T-helper 2 cell treated with Interferon-gamma antibody and Interleukin-4, amounts not matched to agents 5 μg/mL and 100 μg/mL, for 36 hours (primary cell): ENCODE results near the gene ZNF300.

Source experiments
- DNase-seq: peaks from one replicate; pipeline ENCODE4 v3.0.0; 2021; ENCODE audit warnings: low spot score
- H3K27ac Mint-ChIP-seq: one replicate; pipeline ENCODE4 v1.8.0; 2021; ENCODE audit warnings: mild to moderate bottlenecking, mixed read lengths
- H3K27me3 Mint-ChIP-seq: one replicate; pipeline ENCODE4 v1.8.0; 2021; ENCODE audit warnings: low read depth, mixed read lengths
- H3K36me3 Mint-ChIP-seq: one replicate; pipeline ENCODE4 v1.8.0; 2021; ENCODE audit warnings: low read depth, mixed read lengths
- H3K4me1 Mint-ChIP-seq: one replicate; pipeline ENCODE4 v1.8.0; 2021; ENCODE audit warnings: low read depth, mixed read lengths
- H3K4me3 Mint-ChIP-seq: one replicate; pipeline ENCODE4 v1.8.0; 2022; ENCODE audit warnings: mild to moderate bottlenecking, moderate library complexity, mixed read lengths
- H3K9me3 Mint-ChIP-seq: one replicate; pipeline ENCODE4 v1.8.0; 2021; ENCODE audit warnings: mixed read lengths

ZNF300 gene

DNA sequence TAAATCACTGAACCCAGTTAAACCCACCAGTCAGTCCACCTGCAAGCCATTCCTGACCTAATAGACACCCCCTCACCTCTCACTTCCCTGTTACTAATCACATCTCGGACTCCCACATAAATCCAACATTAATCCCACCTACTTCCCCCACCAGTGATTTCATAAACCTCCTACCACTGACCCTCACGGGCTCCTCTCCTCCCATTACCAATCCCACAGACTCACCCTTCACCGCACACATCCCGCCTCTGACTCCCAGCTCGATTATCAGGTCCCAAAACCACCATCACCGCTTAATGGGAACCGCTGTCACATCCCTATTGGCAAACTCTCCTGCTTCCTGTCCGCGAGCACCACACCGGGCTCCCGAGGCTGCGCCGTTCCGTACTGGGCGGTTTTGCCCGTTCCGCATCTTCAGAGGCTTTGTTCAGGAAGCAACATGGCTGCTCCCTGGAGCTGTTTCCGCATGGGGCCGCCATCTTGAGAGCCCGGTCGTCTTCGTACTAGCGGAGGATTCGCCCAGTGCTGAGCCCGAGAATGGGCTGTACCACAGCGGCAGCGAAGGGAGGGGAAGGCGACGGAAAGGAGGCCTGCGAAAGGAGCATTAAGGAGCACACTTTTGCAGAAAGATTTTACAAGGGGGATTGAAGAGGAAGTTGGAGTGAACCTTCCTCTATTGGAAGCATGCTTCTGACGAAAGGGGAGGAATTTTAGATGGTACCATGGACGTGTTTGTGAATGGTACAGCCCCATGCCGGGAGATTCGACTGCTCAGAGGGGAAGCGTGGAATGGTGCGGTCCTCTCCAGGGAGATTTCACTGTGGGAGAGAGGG lies at the start of gene ZNF300:
Gene ZNF300, minus strand, starts transcription at position 502 of the 833 bp plus-strand sequence. CDS start 1,825 bp downstream, outside the sequence.
- no peaks in the 10 kb centered on the region for H3K27me3 Mint-ChIP-seq
- H3K27ac Mint-ChIP-seq, result peak within 1 kb of the TSS; percentile 51
- no peaks in the 10 kb centered on the region for H3K4me1 Mint-ChIP-seq
- no peak for DNase-seq
- peak within 1 kb of the TSS; percentile 68 for H3K4me3 Mint-ChIP-seq
- peaks cover 65% of the 10 kb centered on the region for H3K9me3 Mint-ChIP-seq
- no peaks in the 10 kb centered on the region for H3K36me3 Mint-ChIP-seq

DNA sequence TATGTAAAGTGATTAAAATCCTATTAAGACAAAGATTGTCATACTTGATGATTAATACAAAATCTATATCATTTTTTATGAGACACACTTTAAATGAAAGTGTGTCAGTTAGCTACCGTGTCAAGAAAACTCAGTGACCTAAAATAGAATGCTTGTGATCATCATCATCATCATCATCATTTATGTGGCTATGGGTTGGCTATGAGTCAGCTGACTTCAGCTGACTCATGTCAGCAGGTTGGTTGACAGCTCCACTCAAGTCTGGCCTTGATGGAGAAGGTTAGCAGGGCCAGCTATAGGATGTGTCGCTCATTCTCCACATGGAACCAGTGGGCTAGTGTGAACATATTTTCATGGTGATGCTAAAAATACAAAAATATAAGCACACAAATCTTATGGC lies 43.8 kb upstream of the ZNF300 start:
- Mint-ChIP-seq H3K4me3 (no peak overlapping the region), H3K4me1 (no peaks in the 10 kb centered on the region)

DNA sequence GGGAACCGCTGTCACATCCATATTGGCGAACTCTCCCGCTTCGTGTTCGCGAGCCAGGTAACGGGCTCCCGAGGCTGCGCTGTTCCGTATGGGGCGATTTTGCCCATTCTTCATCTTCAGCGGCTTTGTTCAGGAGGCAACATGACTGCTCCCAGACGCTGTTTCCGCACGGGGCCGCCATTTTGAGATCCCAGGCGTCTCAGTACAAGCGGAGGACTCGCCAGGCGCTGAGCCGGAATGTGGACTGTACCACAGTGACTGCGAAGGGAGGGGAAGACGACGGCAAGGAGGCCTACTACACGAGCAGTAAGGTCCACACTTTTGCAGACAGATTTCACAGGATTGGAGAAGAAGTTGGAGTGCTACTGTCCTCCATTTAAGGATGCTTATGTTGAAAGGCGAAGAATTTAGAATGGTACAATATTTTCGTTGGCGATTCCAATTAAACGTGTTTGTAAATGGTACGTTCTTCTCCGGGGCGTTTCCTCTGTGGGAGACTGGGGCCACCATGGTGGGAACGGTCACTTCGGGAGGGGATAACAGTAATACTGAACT lies 41.6 kb upstream of the ZNF300 start:
- Mint-ChIP-seq H3K4me1 (no peaks in the 10 kb centered on the region), H3K27ac (no peak overlapping the region)
- DNase-seq, result no peak

More for the DNA sequence above, 43.8 kb upstream of the ZNF300 start:
- no peaks in the 10 kb centered on the region for H3K27me3 Mint-ChIP-seq
- DNase-seq, result no peak
- no peak overlapping the region for H3K27ac Mint-ChIP-seq
- peaks cover 80% of the 10 kb centered on the region for H3K9me3 Mint-ChIP-seq
- H3K36me3 Mint-ChIP-seq, result no peaks in the 10 kb centered on the region

DNA sequence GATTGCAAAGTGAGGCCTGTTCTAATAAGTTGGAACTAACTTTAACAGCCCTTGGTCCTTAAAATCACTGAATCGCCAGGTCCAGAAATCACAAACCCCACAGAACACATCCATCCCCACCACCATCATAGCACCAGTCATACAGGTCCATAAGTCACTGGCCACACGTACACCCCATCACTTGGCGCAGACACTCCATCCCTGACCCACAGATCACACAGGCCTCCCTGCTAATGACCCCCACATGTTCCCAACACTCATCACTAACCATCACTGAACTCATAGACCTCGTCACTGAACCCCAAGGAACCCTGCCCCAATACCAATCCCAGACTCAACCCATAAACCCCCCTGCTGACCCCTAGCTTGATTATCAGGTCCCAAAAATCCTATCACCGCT lies 41.2 kb upstream of the ZNF300 start:
- Mint-ChIP-seq H3K4me3 (no peak overlapping the region), H3K27ac (no peak overlapping the region), H3K36me3 (no peaks in the 10 kb centered on the region), H3K4me1 (no peaks in the 10 kb centered on the region), H3K27me3 (no peaks in the 10 kb centered on the region), H3K9me3 (peaks cover 60% of the 10 kb centered on the region)
- no peak for DNase-seq

More for the DNA sequence above, 41.6 kb upstream of the ZNF300 start:
- no peak overlapping the region for H3K4me3 Mint-ChIP-seq
- H3K36me3 Mint-ChIP-seq, result no peaks in the 10 kb centered on the region
- no peaks in the 10 kb centered on the region for H3K27me3 Mint-ChIP-seq
- peaks cover 64% of the 10 kb centered on the region for H3K9me3 Mint-ChIP-seq

DNA sequence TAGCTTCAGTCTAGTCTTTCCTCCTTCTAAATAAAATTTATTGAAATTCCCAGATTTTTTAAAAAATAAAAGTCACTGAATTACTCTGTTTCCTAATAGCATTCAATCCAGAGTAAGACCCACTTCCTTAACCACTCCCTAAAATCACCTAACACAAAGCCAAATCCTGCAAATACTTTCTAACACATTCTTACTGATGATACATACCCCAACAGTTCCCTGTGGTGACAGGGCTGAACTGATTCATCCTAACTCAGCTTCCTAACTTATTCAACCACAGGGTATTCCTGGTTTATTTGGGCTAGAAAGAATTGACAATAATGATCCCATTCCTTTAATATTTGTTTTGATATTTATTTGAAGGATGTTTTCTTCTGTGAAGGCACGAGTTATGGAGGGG lies 40.7 kb upstream of the ZNF300 start:
- H3K9me3 Mint-ChIP-seq, result peaks cover 56% of the 10 kb centered on the region

DNA sequence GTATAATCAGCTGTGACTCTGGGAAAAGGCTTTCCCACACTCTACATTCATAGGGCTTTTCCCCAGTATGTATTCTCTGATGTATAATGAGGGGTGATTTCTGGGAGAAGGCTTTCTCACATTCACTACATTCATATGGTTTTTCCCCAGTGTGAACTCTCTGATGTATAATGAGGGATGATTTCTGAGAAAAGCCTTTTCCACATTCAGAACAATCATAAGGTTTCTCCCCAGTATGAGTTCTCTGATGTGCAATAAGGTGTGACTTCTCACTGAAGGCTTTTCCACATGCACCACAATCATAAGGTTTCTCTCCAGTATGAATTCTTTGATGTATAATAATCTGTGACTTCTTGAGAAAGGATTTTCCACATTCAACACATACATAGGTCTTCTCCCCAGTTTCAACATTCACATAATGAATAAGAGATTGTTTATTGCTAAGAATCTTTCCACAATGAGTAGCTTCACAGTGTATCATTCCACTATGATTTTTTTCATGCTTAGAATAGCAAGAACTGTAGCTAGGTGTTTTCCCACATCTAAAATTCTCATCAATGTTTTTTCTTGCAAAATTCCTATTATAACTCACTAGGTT lies 26.7 kb upstream of the ZNF300 start:
- Mint-ChIP-seq H3K4me3 (no peak overlapping the region), H3K36me3 (no peaks in the 10 kb centered on the region), H3K4me1 (no peaks in the 10 kb centered on the region), H3K9me3 (peaks cover 79% of the 10 kb centered on the region), H3K27me3 (no peaks in the 10 kb centered on the region), H3K27ac (no peak overlapping the region)
- no peak for DNase-seq

More for the DNA sequence above, 40.7 kb upstream of the ZNF300 start:
- H3K4me3 Mint-ChIP-seq, result no peak overlapping the region
- no peaks in the 10 kb centered on the region for H3K4me1 Mint-ChIP-seq
- no peaks in the 10 kb centered on the region for H3K27me3 Mint-ChIP-seq
- no peaks in the 10 kb centered on the region for H3K36me3 Mint-ChIP-seq
- no peak overlapping the region for H3K27ac Mint-ChIP-seq
- no peak for DNase-seq

DNA sequence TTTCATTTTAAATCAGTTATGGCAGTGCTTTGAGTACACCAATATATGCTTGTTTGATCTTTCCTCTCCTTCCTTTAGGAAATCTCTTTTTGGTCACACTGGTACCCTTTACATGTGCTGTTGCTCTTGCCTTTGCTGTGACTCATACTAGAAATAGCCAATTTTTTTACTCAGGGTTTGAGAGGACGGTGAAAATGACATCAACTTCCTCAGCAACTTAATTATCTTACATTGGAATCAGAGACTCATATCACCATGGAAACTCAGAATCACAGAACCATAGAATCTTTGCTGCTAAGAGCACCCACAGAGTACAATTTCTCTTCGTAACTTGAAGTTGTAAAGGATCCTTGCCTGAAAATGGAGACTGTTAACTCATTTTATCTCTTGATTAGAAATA lies 13.8 kb upstream of the ZNF300 start:
- Mint-ChIP-seq H3K4me3 (no peak overlapping the region), H3K9me3 (peaks cover 64% of the 10 kb centered on the region), H3K36me3 (no peaks in the 10 kb centered on the region), H3K27me3 (no peaks in the 10 kb centered on the region), H3K4me1 (peaks cover 2% of the 10 kb centered on the region), H3K27ac (no peak overlapping the region)
- no peak for DNase-seq

DNA sequence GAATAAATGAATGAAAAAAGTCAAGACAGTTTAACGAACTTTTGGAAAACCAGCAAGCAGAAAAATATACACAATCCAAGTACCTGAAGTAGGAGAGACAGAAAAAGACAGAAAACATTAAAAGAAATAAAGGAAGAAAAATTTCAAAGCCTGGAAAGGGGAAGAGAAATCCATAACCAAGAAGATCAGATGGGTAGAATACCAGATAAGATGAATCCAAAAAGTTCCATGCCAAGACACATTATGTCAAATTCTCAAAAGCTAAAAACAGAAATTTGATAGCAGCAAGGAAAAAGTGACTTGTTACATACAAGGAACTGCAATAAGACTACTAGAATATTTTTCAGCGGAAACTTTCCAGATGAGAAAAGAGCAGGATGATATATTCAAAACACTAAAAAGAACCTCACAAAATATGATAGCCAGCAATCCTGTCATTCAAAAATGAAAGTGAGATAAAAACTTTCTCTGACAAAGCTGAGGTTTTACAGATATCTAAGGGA lies 7.6 kb upstream of the ZNF300 start:
- Mint-ChIP-seq H3K4me3 (no peak overlapping the region), H3K27ac (no peak overlapping the region), H3K27me3 (no peaks in the 10 kb centered on the region), H3K36me3 (no peaks in the 10 kb centered on the region), H3K9me3 (peaks cover 59% of the 10 kb centered on the region), H3K4me1 (no peaks in the 10 kb centered on the region)
- no peak for DNase-seq

DNA sequence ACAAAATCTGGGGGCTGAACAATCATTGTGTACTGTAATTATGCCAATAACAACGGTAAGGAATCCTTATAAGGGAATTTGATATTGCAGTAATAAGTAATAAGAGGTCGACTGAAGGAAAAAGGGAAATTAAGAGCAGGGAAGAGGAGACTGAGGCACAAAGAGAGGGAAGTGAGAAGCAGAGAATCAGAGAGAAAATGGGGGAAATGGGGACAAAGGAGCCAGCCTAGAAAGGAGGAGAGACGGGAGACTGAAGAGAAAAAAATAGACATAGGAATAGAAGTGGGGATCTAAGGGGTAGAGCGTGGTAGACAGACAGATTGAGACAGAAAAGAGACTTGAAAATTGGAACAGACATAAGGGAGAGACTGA lies 518 bp upstream of the ZNF300 start:
- H3K4me1 Mint-ChIP-seq, result no peaks in the 10 kb centered on the region
- H3K27me3 Mint-ChIP-seq, result no peaks in the 10 kb centered on the region
- peak overlapping the region; percentile 68 for H3K4me3 Mint-ChIP-seq
- no peak for DNase-seq
- no peak overlapping the region for H3K27ac Mint-ChIP-seq
- peaks cover 64% of the 10 kb centered on the region for H3K9me3 Mint-ChIP-seq
- no peaks in the 10 kb centered on the region for H3K36me3 Mint-ChIP-seq

DNA sequence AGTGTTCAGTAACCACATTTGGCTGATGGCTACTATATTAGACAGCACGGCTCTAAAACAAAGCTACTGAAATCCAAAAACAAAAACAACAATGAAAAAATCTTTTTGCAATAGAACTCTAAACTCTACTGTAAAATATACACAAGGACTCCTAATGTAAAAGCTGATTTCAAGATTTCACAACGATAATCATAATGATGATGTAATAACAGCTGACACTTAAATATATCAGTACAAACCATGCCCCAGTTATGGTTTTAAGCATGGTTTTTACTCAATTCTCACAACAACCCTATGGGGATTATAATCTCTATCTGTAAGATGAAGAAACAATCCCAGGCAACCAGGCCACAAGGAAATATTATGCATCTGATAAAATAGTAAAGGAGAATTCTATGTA lies 3.3 kb downstream of the ZNF300 start:
- H3K4me1 Mint-ChIP-seq, result no peaks in the 10 kb centered on the region
- no peak for DNase-seq
- H3K36me3 Mint-ChIP-seq, result no peaks in the 10 kb centered on the region
- no peaks in the 10 kb centered on the region for H3K27me3 Mint-ChIP-seq
- no peak overlapping the region for H3K27ac Mint-ChIP-seq
- peaks cover 83% of the 10 kb centered on the region for H3K9me3 Mint-ChIP-seq
- H3K4me3 Mint-ChIP-seq, result no peak overlapping the region

DNA sequence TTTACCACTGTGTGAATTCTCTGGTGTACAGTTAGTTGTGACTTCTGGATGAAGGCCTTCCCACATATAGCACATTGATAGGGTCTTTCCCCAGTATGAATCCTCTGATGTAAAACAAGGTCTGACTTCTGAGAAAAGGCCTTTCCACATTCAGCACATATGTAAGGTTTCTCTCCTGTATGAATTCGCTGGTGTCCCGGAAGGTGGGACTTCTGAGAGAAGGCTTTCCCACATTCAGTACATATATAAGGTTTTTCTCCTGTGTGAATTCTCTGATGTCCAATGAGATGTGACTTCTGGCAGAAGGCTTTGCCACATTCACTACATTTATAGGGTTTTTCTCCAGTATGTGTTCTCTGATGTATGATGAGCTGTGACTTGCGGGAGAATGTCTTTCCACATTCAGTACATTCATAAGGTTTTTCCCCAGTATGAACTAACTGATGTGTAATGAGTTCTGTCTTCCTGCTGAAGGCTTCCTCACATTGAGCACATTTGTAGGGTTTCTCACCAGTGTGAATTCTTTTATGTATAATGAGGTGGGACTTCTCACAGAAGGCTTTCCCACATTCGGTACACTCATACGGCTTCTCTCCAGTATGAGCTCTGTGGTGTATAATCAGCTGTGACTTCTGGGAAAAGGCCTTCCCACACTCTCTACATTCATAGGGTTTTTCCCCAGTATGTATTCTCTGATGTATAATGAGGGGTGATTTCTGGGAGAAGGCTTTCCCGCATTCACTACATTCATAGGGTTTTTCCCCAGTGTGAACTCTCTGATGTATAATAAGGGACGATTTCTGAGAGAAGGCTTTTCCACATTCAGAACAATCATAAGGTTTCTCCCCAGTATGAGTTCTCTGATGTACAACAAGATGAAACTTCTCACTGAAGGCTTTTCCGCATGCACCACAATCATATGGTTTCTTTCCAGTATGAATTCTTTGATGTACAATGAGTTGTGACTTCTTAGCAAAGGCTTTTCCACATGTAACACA lies 9.1 kb downstream of the ZNF300 start:
- Mint-ChIP-seq H3K9me3 (peaks cover 84% of the 10 kb centered on the region), H3K4me3 (no peak overlapping the region), H3K36me3 (peaks cover 1% of the 10 kb centered on the region), H3K4me1 (no peaks in the 10 kb centered on the region), H3K27ac (no peak overlapping the region), H3K27me3 (no peaks in the 10 kb centered on the region)
- DNase-seq, result no peak

DNA sequence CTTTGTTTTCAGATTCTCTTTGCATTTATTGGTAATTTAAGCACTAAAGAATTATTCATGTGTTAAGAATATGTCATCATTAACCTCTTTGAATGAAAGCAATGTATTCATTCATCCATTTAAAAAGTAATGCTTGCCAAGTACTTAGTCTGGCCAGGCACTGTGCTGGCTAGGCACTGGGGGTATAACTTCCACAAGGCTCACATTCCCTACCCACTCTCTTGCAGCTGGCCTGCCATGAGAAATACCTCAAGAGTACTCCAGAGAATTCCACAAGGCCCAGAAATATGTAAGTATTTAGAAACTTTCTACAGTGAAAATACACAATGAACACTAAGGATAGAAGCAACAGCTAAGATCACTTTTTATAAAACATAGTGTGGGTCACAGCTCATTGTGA lies 25.4 kb downstream of the ZNF300 start:
- no peaks in the 10 kb centered on the region for H3K36me3 Mint-ChIP-seq
- no peak for DNase-seq
- no peak overlapping the region for H3K27ac Mint-ChIP-seq
- H3K9me3 Mint-ChIP-seq, result peaks cover 36% of the 10 kb centered on the region
- H3K4me3 Mint-ChIP-seq, result no peak overlapping the region
- no peaks in the 10 kb centered on the region for H3K27me3 Mint-ChIP-seq
- H3K4me1 Mint-ChIP-seq, result no peaks in the 10 kb centered on the region

DNA sequence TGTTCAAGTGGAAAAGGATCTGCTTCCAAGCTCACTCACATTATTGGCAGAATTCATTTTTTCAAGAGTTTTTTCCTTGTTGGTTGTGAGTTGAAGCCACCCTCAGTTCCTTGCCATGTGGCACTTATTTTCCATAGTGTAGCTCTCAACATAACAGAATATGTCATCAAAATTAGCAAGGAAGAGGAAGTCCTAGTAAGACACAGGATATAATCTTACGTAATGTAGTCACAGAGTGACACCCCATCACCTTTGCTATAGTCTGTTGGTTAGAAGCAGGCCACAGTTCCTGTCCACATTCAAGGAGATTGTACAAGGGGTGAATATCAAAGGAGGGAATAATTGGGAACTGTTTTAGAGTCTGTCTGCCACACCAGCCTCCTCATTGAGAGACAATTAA lies 42.7 kb downstream of the ZNF300 start:
- no peaks in the 10 kb centered on the region for H3K36me3 Mint-ChIP-seq
- H3K27me3 Mint-ChIP-seq, result no peaks in the 10 kb centered on the region
- DNase-seq, result no peak
- peaks cover 29% of the 10 kb centered on the region for H3K9me3 Mint-ChIP-seq
- no peak overlapping the region for H3K4me3 Mint-ChIP-seq
- H3K4me1 Mint-ChIP-seq, result no peaks in the 10 kb centered on the region
- no peak overlapping the region for H3K27ac Mint-ChIP-seq
